WTC11 (cell line): ENCODE data around the gene TBX5. TPM values are rescaled to one million over a fixed set of nuclear protein-coding genes. Genes with fewer than 3 reads are reported as not detected.

Experiments
- ATAC-seq: fragments of 200-7000 bp; cut with Tn5 transposase; 2 replicates; pipeline ENCODE4 v1.10.0; 2021; ENCODE audit warnings: mild to moderate bottlenecking, moderate library complexity
- CTCF ChIA-PET: fragments of 300-600 bp; sonication (Branson Sonifier 250); formaldehyde crosslinking; loops from one replicate; lab custom pipeline; 2021; ENCODE audit warnings: antibody characterized with exemption; lab: Charles Lee
- POLR2A ChIA-PET: fragments of 350-600 bp; sonication (Branson Sonifier 250); formaldehyde crosslinking; loops from one replicate; lab custom pipeline; 2021; ENCODE audit warnings: antibody characterized with exemption; lab: Charles Lee
- DNase-seq: peaks from one replicate; pipeline ENCODE4 v3.0.0; 2021; ENCODE audit warnings: low spot score
- H3K27ac Mint-ChIP-seq: 2 replicates; pipeline ENCODE4 v1.8.0; 2021; ENCODE audit warnings: mixed read lengths
- H3K27me3 Mint-ChIP-seq: 2 replicates; pipeline ENCODE4 v1.8.0; 2021; ENCODE audit warnings: low read depth, mild to moderate bottlenecking, moderate library complexity, mixed read lengths
- H3K36me3 Mint-ChIP-seq: 2 replicates; pipeline ENCODE4 v1.8.0; 2021; ENCODE audit warnings: mixed read lengths
- H3K4me1 Mint-ChIP-seq: 2 replicates; pipeline ENCODE4 v1.8.0; 2022; ENCODE audit warnings: mixed read lengths
- H3K4me3 Mint-ChIP-seq: 2 replicates; pipeline ENCODE4 v1.8.0; 2021; ENCODE audit warnings: mild to moderate bottlenecking, moderate library complexity, mixed read lengths
- H3K9me3 Mint-ChIP-seq: 2 replicates; pipeline ENCODE4 v1.8.0; 2021; ENCODE audit warnings: mixed read lengths
- CBFB ChIP-seq: sonication (generic); formaldehyde crosslinking; IDR thresholded peaks from 2 replicates; pipeline ENCODE4 v1.8.1; 2022; ENCODE audit warnings: mild to moderate bottlenecking, low read depth, missing genetic modification reagents
- CDX4 ChIP-seq: fragments of 250-450 bp; sonication (Bioruptor Pico); IDR thresholded peaks from 2 replicates; pipeline ENCODE4 v1.9.0; 2021; ENCODE audit warnings: moderate library complexity, mild to moderate bottlenecking, inconsistent platforms, borderline replicate concordance
- ETV6 ChIP-seq: sonication (generic); formaldehyde crosslinking; IDR thresholded peaks from 2 replicates; pipeline ENCODE4 v1.8.1; 2022; ENCODE audit warnings: mild to moderate bottlenecking, missing genetic modification reagents
- GABPB1 ChIP-seq: sonication (generic); formaldehyde crosslinking; IDR thresholded peaks from 2 replicates; pipeline ENCODE4 v1.8.1; 2023; ENCODE audit warnings: mild to moderate bottlenecking, missing genetic modification reagents
- JAZF1 ChIP-seq: fragments of 250-450 bp; sonication (Bioruptor Pico); IDR thresholded peaks from 2 replicates; pipeline ENCODE4 v1.9.0; 2021; ENCODE audit warnings: moderate library complexity, mild to moderate bottlenecking, inconsistent platforms
- MXD4 ChIP-seq: fragments of 250-450 bp; sonication (Bioruptor Pico); IDR thresholded peaks from 2 replicates; pipeline ENCODE4 v1.8.0; 2021; ENCODE audit warnings: mild to moderate bottlenecking, moderate library complexity, borderline replicate concordance
- RORB ChIP-seq: fragments of 250-450 bp; sonication (Bioruptor Pico); IDR thresholded peaks from 2 replicates; pipeline ENCODE4 v1.9.0; 2021; ENCODE audit warnings: mild to moderate bottlenecking
- TEAD4 ChIP-seq: sonication (generic); formaldehyde crosslinking; IDR thresholded peaks from 2 replicates; pipeline ENCODE4 v1.8.0; 2022; ENCODE audit warnings: mild to moderate bottlenecking, missing genetic modification reagents
- USF2 ChIP-seq: sonication (generic); formaldehyde crosslinking; IDR thresholded peaks from 2 replicates; pipeline ENCODE4 v1.8.1; 2023; ENCODE audit warnings: mild to moderate bottlenecking, missing genetic modification reagents, moderate library complexity
- ZNF121 ChIP-seq: sonication (generic); formaldehyde crosslinking; IDR thresholded peaks from 2 replicates; pipeline ENCODE4 v1.8.0; 2023; ENCODE audit warnings: missing genetic modification reagents
- ZNF232 ChIP-seq: sonication (generic); formaldehyde crosslinking; IDR thresholded peaks from 2 replicates; pipeline ENCODE4 v1.8.0; 2022; ENCODE audit warnings: mild to moderate bottlenecking, missing genetic modification reagents
- ZNF317 ChIP-seq: sonication (generic); formaldehyde crosslinking; IDR thresholded peaks from 2 replicates; pipeline ENCODE4 v1.8.1; 2023; ENCODE audit warnings: low read depth, mild to moderate bottlenecking, moderate library complexity, missing genetic modification reagents, borderline replicate concordance
- ZNF396 ChIP-seq: fragments of 250-450 bp; sonication (Bioruptor Pico); IDR thresholded peaks from 2 replicates; pipeline ENCODE4 v1.8.0; 2021; ENCODE audit warnings: mild to moderate bottlenecking, moderate library complexity, borderline replicate concordance
- ZNF423 ChIP-seq: fragments of 250-450 bp; sonication (Bioruptor Pico); IDR thresholded peaks from 2 replicates; pipeline ENCODE4 v2.1.2; 2022; ENCODE audit warnings: mild to moderate bottlenecking, moderate library complexity
- ZSCAN18 ChIP-seq: fragments of 250-450 bp; sonication (Bioruptor Pico); IDR thresholded peaks from 2 replicates; pipeline ENCODE4 v2.1.2; 2022; ENCODE audit warnings: mild to moderate bottlenecking, moderate library complexity
- total RNA-seq: library from RNA; stranded (reverse); gene quantifications from 3 replicates; pipeline ENCODE4 v1.2.3, GENCODE V29; 2021
- TF ChIP-seq, protein P1 (sequence below): sonication (generic); formaldehyde crosslinking; IDR thresholded peaks from 2 replicates; pipeline ENCODE4 v1.8.1; 2022; ENCODE audit warnings: missing genetic modification reagents, borderline replicate concordance
- TF ChIP-seq, protein P2 (sequence below): sonication (generic); formaldehyde crosslinking; IDR thresholded peaks from 2 replicates; pipeline ENCODE4 v1.8.0; 2023; ENCODE audit warnings: mild to moderate bottlenecking, missing genetic modification reagents
- TF ChIP-seq, protein P3 (sequence below): fragments of 250-450 bp; sonication (Bioruptor Pico); IDR thresholded peaks from 2 replicates; pipeline ENCODE4 v1.9.0; 2021; ENCODE audit warnings: mild to moderate bottlenecking, borderline replicate concordance

TBX5 gene
- total RNA-seq, 1 experiment from 2014 or later = 0.33 TPM

DNA sequence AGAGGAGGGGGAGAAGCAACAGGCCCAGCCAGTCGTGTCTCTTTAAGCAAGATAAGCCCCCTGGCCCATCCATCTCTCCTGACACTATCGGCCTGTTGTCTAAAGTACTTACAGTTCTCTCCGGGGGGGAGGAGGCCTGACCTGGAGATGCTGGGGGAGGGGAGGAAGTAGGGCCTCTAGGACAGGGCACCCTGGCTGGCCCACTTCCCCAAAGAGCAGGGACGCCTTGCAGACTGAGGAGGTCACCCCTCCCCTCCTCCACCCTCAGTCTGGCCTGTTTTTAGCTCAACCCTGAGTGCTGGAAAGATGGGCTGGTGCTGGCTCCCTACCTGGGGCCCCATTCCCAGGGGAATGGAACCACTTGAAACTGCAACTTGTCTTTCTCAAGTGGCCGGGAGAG, 70.3 kb downstream of the TBX5 start:
- peaks cover 20% of the 10 kb centered on the region for H3K9me3 Mint-ChIP-seq
- H3K27me3 Mint-ChIP-seq = peaks cover 7% of the 10 kb centered on the region
- TF ChIP-seq TEAD4 = no peak
- TF ChIP-seq ZSCAN18 (CRISPR knock-in tag) = no peak
- no peak for TF ChIP-seq ZNF232 (CRISPR knock-in tag)
- no peak for TF ChIP-seq RORB (CRISPR knock-in tag)
- TF ChIP-seq ZNF396 (CRISPR knock-in tag) = no peak
- TF ChIP-seq, protein P1, sequence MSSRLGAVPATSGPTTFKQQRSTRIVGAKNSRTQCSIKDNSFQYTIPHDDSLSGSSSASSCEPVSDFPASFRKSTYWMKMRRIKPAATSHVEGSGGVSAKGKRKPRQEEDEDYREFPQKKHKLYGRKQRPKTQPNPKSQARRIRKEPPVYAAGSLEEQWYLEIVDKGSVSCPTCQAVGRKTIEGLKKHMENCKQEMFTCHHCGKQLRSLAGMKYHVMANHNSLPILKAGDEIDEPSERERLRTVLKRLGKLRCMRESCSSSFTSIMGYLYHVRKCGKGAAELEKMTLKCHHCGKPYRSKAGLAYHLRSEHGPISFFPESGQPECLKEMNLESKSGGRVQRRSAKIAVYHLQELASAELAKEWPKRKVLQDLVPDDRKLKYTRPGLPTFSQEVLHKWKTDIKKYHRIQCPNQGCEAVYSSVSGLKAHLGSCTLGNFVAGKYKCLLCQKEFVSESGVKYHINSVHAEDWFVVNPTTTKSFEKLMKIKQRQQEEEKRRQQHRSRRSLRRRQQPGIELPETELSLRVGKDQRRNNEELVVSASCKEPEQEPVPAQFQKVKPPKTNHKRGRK (CRISPR knock-in tag) = no peak
- no peak for TF ChIP-seq CDX4 (CRISPR knock-in tag)
- no peak for TF ChIP-seq MXD4 (CRISPR knock-in tag)
- no peak for TF ChIP-seq GABPB1 (CRISPR knock-in tag)
- TF ChIP-seq, protein P2, sequence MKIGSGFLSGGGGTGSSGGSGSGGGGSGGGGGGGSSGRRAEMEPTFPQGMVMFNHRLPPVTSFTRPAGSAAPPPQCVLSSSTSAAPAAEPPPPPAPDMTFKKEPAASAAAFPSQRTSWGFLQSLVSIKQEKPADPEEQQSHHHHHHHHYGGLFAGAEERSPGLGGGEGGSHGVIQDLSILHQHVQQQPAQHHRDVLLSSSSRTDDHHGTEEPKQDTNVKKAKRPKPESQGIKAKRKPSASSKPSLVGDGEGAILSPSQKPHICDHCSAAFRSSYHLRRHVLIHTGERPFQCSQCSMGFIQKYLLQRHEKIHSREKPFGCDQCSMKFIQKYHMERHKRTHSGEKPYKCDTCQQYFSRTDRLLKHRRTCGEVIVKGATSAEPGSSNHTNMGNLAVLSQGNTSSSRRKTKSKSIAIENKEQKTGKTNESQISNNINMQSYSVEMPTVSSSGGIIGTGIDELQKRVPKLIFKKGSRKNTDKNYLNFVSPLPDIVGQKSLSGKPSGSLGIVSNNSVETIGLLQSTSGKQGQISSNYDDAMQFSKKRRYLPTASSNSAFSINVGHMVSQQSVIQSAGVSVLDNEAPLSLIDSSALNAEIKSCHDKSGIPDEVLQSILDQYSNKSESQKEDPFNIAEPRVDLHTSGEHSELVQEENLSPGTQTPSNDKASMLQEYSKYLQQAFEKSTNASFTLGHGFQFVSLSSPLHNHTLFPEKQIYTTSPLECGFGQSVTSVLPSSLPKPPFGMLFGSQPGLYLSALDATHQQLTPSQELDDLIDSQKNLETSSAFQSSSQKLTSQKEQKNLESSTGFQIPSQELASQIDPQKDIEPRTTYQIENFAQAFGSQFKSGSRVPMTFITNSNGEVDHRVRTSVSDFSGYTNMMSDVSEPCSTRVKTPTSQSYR (CRISPR knock-in tag) = peak; percentile 48; the same call in 1 of the 2 replicates
- no peak for TF ChIP-seq USF2 (CRISPR knock-in tag)
- TF ChIP-seq ZNF121 (CRISPR knock-in tag) = peak; percentile 74
- no peak for TF ChIP-seq JAZF1 (CRISPR knock-in tag)
- no peak for TF ChIP-seq ETV6 (CRISPR knock-in tag)
- no peak for TF ChIP-seq ZNF317 (CRISPR knock-in tag)
- TF ChIP-seq, protein P3, sequence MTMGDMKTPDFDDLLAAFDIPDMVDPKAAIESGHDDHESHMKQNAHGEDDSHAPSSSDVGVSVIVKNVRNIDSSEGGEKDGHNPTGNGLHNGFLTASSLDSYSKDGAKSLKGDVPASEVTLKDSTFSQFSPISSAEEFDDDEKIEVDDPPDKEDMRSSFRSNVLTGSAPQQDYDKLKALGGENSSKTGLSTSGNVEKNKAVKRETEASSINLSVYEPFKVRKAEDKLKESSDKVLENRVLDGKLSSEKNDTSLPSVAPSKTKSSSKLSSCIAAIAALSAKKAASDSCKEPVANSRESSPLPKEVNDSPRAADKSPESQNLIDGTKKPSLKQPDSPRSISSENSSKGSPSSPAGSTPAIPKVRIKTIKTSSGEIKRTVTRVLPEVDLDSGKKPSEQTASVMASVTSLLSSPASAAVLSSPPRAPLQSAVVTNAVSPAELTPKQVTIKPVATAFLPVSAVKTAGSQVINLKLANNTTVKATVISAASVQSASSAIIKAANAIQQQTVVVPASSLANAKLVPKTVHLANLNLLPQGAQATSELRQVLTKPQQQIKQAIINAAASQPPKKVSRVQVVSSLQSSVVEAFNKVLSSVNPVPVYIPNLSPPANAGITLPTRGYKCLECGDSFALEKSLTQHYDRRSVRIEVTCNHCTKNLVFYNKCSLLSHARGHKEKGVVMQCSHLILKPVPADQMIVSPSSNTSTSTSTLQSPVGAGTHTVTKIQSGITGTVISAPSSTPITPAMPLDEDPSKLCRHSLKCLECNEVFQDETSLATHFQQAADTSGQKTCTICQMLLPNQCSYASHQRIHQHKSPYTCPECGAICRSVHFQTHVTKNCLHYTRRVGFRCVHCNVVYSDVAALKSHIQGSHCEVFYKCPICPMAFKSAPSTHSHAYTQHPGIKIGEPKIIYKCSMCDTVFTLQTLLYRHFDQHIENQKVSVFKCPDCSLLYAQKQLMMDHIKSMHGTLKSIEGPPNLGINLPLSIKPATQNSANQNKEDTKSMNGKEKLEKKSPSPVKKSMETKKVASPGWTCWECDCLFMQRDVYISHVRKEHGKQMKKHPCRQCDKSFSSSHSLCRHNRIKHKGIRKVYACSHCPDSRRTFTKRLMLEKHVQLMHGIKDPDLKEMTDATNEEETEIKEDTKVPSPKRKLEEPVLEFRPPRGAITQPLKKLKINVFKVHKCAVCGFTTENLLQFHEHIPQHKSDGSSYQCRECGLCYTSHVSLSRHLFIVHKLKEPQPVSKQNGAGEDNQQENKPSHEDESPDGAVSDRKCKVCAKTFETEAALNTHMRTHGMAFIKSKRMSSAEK = no peak
- no peak for TF ChIP-seq CBFB (CRISPR knock-in tag)
- TF ChIP-seq ZNF423 (CRISPR knock-in tag) = peak; percentile 71
- TF ChIP-seq, all 79 proteins: peak for 3
- CTCF ChIA-PET = interaction anchor here (1.0 to 1.2 kb wide), 3 partner anchors 20 to 168 kb away, joined by 3 to 6 read pairs (median 4); no protein-coding TSS in a partner anchor
- POLR2A ChIA-PET = no interaction called here
- Mint-ChIP-seq H3K4me3 (no peak overlapping the region), H3K4me1 (peaks cover 31% of the 10 kb centered on the region), H3K27ac (no peak overlapping the region), H3K36me3 (peaks cover 10% of the 10 kb centered on the region)
- DNase-seq (peak; percentile 18), ATAC-seq (peak; percentile 90)
